PC-9 (cell line): ENCODE results near the gene DNAJC5. TPM values are rescaled to one million over a fixed set of nuclear protein-coding genes. Genes with fewer than 3 reads are reported as not detected.

ENCODE experiments used
- BruUV-seq: library from RNA; stranded (reverse); fragments of 400-500 nt; replicated peaks from 2 replicates; lab custom pipeline; 2021; lab: Mats Ljungman, UMichigan
- CTCF ChIA-PET: fragments of 300-600 bp; sonication (Branson Sonifier 250); formaldehyde crosslinking; loops from one replicate; lab custom pipeline; 2022; ENCODE audit warnings: antibody characterized with exemption; lab: Charles Lee
- POLR2A ChIA-PET: fragments of 300-600 bp; sonication (Branson Sonifier 250); formaldehyde crosslinking; loops from one replicate; lab custom pipeline; 2022; ENCODE audit warnings: antibody characterized with exemption; ENCODE audit not compliant: unreplicated experiment; lab: Charles Lee
- DNase-seq, 2 experiments: peaks; one replicate each; pipeline versions ENCODE4 v3.0.0 to v3.0.0-alpha.2; 2015 to 2022; ENCODE audit warnings: mixed read lengths in 1 of 2
- H2AFZ ChIP-seq: fragments of 200-600 bp; sonication (generic); 2 replicates; pipeline ENCODE4 v1.8.1; 2017; ENCODE audit warnings: antibody characterized with exemption
- H3F3A ChIP-seq: fragments of 200-600 bp; sonication (generic); 2 replicates; pipeline ENCODE4 v1.8.1; 2017; ENCODE audit warnings: antibody characterized with exemption, mild to moderate bottlenecking, low read depth; ENCODE audit not compliant: insufficient read depth
- H3K27ac ChIP-seq: fragments of 200-600 bp; sonication (generic); 2 replicates; pipeline ENCODE4 v1.6.1; 2016; ENCODE audit warnings: mixed run types
- H3K27me3 ChIP-seq: fragments of 200-600 bp; sonication (generic); 2 replicates; pipeline ENCODE4 v1.6.1; 2016; ENCODE audit warnings: low read depth, mixed run types; ENCODE audit not compliant: insufficient read depth
- H3K36me3 ChIP-seq: fragments of 200-600 bp; sonication (generic); 2 replicates; pipeline ENCODE4 v1.6.1; 2016; ENCODE audit warnings: low read depth, mixed run types
- H3K4me1 ChIP-seq: fragments of 200-600 bp; sonication (generic); replicated peaks from 2 replicates; pipeline ENCODE4 v1.6.1; 2016; ENCODE audit warnings: mixed run types; ENCODE audit not compliant: insufficient read depth
- H3K4me2 ChIP-seq: fragments of 200-600 bp; sonication (generic); 2 replicates; pipeline ENCODE4 v1.6.1; 2017; ENCODE audit warnings: mixed run types
- H3K4me3 ChIP-seq: fragments of 200-600 bp; sonication (generic); 2 replicates; pipeline ENCODE4 v1.6.1; 2016; ENCODE audit warnings: mixed run types
- H3K79me2 ChIP-seq: fragments of 200-600 bp; sonication (generic); 2 replicates; pipeline ENCODE4 v1.6.1; 2017; ENCODE audit warnings: low read depth, mixed run types
- H3K9me2 ChIP-seq: fragments of 200-600 bp; sonication (generic); 2 replicates; pipeline ENCODE4 v1.8.1; 2017; ENCODE audit warnings: mild to moderate bottlenecking; ENCODE audit not compliant: insufficient read depth
- H3K9me3 ChIP-seq: fragments of 200-600 bp; sonication (generic); 2 replicates; pipeline ENCODE4 v1.8.1; 2016; ENCODE audit warnings: low read depth; ENCODE audit not compliant: insufficient read depth
- H4K20me1 ChIP-seq: fragments of 200-600 bp; sonication (generic); 2 replicates; pipeline ENCODE4 v1.8.1; 2017; ENCODE audit not compliant: insufficient read depth
- EZH2 ChIP-seq: fragments of 200-600 bp; sonication (generic); IDR thresholded peaks from 2 replicates; pipeline ENCODE4 v1.8.0; 2017; ENCODE audit warnings: antibody characterized with exemption, low read depth
- intact Hi-C: fragments of 100-400 bp; cut with micrococcal nuclease; formaldehyde crosslinking; loops from one replicate; pipeline ENCODE4 v1.10.0; 2022; ENCODE audit not compliant: unreplicated experiment
- total RNA-seq: library from RNA; stranded (reverse); gene quantifications from 2 replicates; pipeline ENCODE4 v1.2.3, GENCODE V29; 2021
- TF ChIP-seq, protein P1 (sequence below): fragments of 200-600 bp; sonication (generic); conservative IDR thresholded peaks from 2 replicates; pipeline ENCODE4 v1.6.1; 2017; ENCODE audit warnings: mixed run types, antibody characterized with exemption, mild to moderate bottlenecking, moderate library complexity

The DNAJC5 gene
- total RNA-seq, 1 experiment from 2014 or later: 48.1 TPM

DNA sequence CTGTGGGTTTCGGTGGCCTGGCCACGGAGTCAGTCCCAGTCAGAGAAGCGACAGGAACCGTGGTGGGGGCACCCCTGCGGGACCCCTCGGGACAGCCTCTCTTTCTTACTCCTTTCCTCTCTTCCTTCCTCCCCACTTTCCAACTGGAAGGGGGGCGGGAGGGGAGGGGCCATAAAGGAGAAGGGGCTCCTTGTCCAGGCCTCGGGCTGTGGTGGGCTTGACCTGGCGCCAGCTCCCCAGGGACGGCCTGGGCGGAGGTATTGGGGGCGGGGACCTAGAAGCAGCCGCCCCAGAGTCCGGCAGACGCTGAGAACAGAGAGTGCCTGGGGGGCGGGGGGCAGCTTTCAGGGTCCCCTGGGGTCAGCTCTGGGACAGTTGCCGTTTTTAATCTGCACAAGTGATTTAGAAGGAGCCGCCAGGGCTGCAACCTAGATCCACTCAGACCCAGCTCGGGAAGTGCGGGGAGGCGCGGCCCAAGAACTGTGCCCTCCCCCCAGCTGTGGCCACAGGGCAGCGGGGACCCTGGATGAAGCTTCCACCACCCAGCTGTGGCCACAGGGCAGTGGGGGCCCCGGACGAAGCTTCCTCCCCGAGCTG, 40.1 kb upstream of the DNAJC5 start:
- H3K4me1 ChIP-seq: peaks cover 10% of the 10 kb centered on the region
- peaks cover 10% of the 10 kb centered on the region for H4K20me1 ChIP-seq
- no peaks in the 10 kb centered on the region for H3K79me2 ChIP-seq
- H3K4me3 ChIP-seq: no peak overlapping the region
- no peaks in the 10 kb centered on the region for H3K27me3 ChIP-seq
- no peaks in the 10 kb centered on the region for H3K9me2 ChIP-seq
- BruUV-seq: no TSS peak
- no peak for DNase-seq
- no peak overlapping the region for H3K4me2 ChIP-seq
- POLR2A ChIA-PET: interaction anchor here (0.6 kb wide), 1 partner anchor 93 kb away, joined by 5 read pairs; no protein-coding TSS in a partner anchor
- H2AFZ ChIP-seq: no peak overlapping the region
- CTCF ChIA-PET: no interaction called here
- intact Hi-C loops: no loop called here
- no peak for TF ChIP-seq EZH2
- TF ChIP-seq, protein P1, sequence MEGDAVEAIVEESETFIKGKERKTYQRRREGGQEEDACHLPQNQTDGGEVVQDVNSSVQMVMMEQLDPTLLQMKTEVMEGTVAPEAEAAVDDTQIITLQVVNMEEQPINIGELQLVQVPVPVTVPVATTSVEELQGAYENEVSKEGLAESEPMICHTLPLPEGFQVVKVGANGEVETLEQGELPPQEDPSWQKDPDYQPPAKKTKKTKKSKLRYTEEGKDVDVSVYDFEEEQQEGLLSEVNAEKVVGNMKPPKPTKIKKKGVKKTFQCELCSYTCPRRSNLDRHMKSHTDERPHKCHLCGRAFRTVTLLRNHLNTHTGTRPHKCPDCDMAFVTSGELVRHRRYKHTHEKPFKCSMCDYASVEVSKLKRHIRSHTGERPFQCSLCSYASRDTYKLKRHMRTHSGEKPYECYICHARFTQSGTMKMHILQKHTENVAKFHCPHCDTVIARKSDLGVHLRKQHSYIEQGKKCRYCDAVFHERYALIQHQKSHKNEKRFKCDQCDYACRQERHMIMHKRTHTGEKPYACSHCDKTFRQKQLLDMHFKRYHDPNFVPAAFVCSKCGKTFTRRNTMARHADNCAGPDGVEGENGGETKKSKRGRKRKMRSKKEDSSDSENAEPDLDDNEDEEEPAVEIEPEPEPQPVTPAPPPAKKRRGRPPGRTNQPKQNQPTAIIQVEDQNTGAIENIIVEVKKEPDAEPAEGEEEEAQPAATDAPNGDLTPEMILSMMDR: no peak
- no peaks in the 10 kb centered on the region for H3K9me3 ChIP-seq
- peaks cover 41% of the 10 kb centered on the region for H3F3A ChIP-seq
- no peak overlapping the region for H3K27ac ChIP-seq
- H3K36me3 ChIP-seq: no peaks in the 10 kb centered on the region

DNA sequence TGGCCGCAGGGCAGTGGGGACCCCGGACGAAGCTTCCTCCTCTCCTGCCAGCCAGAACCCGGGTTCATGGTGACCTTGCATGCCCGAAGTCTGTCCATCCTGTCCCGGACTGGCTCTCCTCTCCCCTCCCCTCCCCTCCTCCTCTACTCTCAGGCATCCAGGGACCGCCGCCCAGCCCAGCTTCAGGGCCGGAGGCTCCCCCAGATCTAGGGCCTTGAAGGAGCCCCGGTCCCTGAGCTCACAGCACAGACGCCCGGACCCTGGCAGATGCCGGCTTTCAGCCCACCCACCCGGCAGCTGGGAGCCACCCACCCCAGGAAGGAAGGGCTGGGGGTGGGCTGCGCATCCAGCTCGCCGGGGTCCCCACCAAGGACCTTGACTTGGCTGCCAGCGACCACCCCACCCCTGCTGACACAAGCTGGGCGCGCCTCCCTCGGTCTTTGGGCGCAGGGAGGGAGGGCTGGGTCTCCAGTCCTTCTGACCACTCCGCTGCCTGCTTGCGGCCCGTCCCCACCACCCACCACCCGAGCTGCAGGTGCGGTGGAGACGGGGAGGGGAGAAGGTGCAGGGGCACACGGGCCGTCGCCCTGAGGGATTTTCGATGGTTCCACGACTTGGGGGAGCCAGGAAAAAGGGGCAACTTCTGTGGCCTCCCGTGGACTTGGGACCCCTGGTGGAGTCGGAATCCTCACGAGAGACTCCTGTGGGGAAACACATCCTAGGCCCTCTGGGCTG, 39.4 kb upstream of the DNAJC5 start:
- no peaks in the 10 kb centered on the region for H3K36me3 ChIP-seq
- ChIA-PET POLR2A (interaction anchor here (0.5 kb wide), 1 partner anchor 9 kb away, joined by 3 read pairs; no protein-coding TSS in a partner anchor), CTCF (no interaction called here)
- no peaks in the 10 kb centered on the region for H3K9me2 ChIP-seq
- H3K9me3 ChIP-seq: no peaks in the 10 kb centered on the region
- no TSS peak for BruUV-seq
- no peak for DNase-seq
- H3K79me2 ChIP-seq: no peaks in the 10 kb centered on the region
- no peak overlapping the region for H3K4me2 ChIP-seq
- intact Hi-C loops: no loop called here
- H3K4me1 ChIP-seq: peaks cover 10% of the 10 kb centered on the region
- no peak overlapping the region for H2AFZ ChIP-seq
- H3F3A ChIP-seq: peaks cover 45% of the 10 kb centered on the region
- no peak overlapping the region for H3K27ac ChIP-seq
- peaks cover 10% of the 10 kb centered on the region for H4K20me1 ChIP-seq
- H3K4me3 ChIP-seq: no peak overlapping the region
- no peak for TF ChIP-seq EZH2
- TF ChIP-seq, protein P1: no peak
- H3K27me3 ChIP-seq: no peaks in the 10 kb centered on the region

DNA sequence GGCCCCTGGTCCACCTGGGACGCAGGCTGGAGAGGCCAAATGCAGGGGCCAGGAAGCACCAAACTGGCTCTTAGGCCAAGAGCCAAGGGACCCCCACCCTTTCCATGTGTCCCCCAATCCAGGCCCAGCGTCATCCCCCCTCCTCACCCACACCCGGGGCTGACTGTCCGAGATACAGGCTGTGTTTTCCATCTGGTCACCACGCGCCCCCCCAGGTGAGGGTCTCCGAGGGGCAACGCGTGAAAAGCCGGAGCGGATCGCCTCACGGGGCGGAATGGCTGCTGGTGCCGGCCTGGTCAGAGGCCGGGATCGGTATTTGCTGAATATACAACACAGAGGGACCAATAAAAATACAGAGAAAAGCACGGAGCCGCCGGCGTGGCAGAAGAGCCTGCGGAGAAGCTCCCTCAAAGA, 38.8 kb upstream of the DNAJC5 start:
- H3K27me3 ChIP-seq: no peaks in the 10 kb centered on the region
- H4K20me1 ChIP-seq: peaks cover 12% of the 10 kb centered on the region
- intact Hi-C loops: no loop called here
- H3K4me1 ChIP-seq: peaks cover 10% of the 10 kb centered on the region
- H3K9me2 ChIP-seq: no peaks in the 10 kb centered on the region
- no peak overlapping the region for H3K4me3 ChIP-seq
- no TSS peak for BruUV-seq
- TF ChIP-seq, protein P1: no peak
- no peak for TF ChIP-seq EZH2
- no peak overlapping the region for H3K4me2 ChIP-seq
- no peak overlapping the region for H2AFZ ChIP-seq
- H3K9me3 ChIP-seq: no peaks in the 10 kb centered on the region
- POLR2A ChIA-PET: interaction anchor here (0.5 to 0.6 kb wide), 2 partner anchors 9 to 270 kb away, joined by 3 read pairs; no protein-coding TSS in a partner anchor
- CTCF ChIA-PET: no interaction called here
- H3F3A ChIP-seq: peaks cover 49% of the 10 kb centered on the region
- 0 out of 2 replicates have a peak, but pooled peaks cover 2% of the 10 kb centered on the region for H3K79me2 ChIP-seq
- H3K36me3 ChIP-seq: no peaks in the 10 kb centered on the region
- H3K27ac ChIP-seq: no peak overlapping the region
- DNase-seq: no peak
